DOHH2 (cell line): ENCODE data around the gene CASP10.
"Not testable (repeated sequence)": the region's sequence is repeated elsewhere in the genome, so short reads cannot be mapped to it uniquely, and the experiment has no call there.

ENCODE experiments used
- H3F3A ChIP-seq: fragments of 200-600 bp; sonication (generic), shearing (Covaris generic); 2 replicates; pipeline ENCODE4 v1.6.0; 2016; ENCODE audit warnings: antibody characterized with exemption, mild to moderate bottlenecking; ENCODE audit not compliant: control insufficient read depth, insufficient read depth
- H3K27ac ChIP-seq: fragments of 200-600 bp; sonication (generic); 2 replicates; pipeline ENCODE4 v1.5.1; 2014; ENCODE audit warnings: low read depth, mild to moderate bottlenecking, low read length, moderate library complexity
- H3K27me3 ChIP-seq: fragments of 200-600 bp; sonication (generic); 2 replicates; pipeline ENCODE4 v1.6.1; 2014; ENCODE audit warnings: mild to moderate bottlenecking, low read length, mixed read lengths; ENCODE audit not compliant: control insufficient read depth
- H3K36me3 ChIP-seq: fragments of 200-600 bp; sonication (generic); 2 replicates; pipeline ENCODE4 v1.6.1; 2014; ENCODE audit warnings: mild to moderate bottlenecking, low read length, moderate library complexity, mixed read lengths; ENCODE audit not compliant: control insufficient read depth
- H3K4me1 ChIP-seq: fragments of 200-600 bp; sonication (generic); 2 replicates; pipeline ENCODE4 v1.6.1; 2014; ENCODE audit warnings: mild to moderate bottlenecking, low read length, mixed read lengths; ENCODE audit not compliant: control insufficient read depth
- H3K4me2 ChIP-seq: fragments of 200-600 bp; sonication (generic); 2 replicates; pipeline ENCODE4 v1.6.0; 2014; ENCODE audit warnings: mild to moderate bottlenecking, low read length, moderate library complexity
- H3K4me3 ChIP-seq: fragments of 200-600 bp; sonication (generic); 2 replicates; pipeline ENCODE4 v1.5.1; 2014; ENCODE audit warnings: mild to moderate bottlenecking, low read length, mixed read lengths
- H3K79me2 ChIP-seq: fragments of 200-600 bp; sonication (generic); 2 replicates; pipeline ENCODE4 v1.6.1; 2014; ENCODE audit warnings: mild to moderate bottlenecking, low read length, mixed read lengths; ENCODE audit not compliant: control insufficient read depth
- H3K9me2 ChIP-seq: fragments of 200-600 bp; sonication (generic); replicated peaks from 2 replicates; pipeline ENCODE4 v1.6.1; 2014; ENCODE audit warnings: mild to moderate bottlenecking, low read length, mixed read lengths; ENCODE audit not compliant: control insufficient read depth
- H3K9me3 ChIP-seq: fragments of 200-600 bp; sonication (generic); 2 replicates; pipeline ENCODE4 v1.6.1; 2014; ENCODE audit warnings: antibody characterized with exemption, low read length, mixed read lengths; ENCODE audit not compliant: control insufficient read depth, insufficient read depth
- H4K20me1 ChIP-seq: fragments of 200-600 bp; sonication (generic); 2 replicates; pipeline ENCODE4 v1.6.0; 2014; ENCODE audit warnings: low read depth, mild to moderate bottlenecking, antibody characterized with exemption, low read length, moderate library complexity; ENCODE audit not compliant: control insufficient read depth, insufficient read depth
- EZH2phosphoT487 ChIP-seq: fragments of 200-600 bp; sonication (generic); IDR thresholded peaks from 2 replicates; pipeline ENCODE4 v1.6.1; 2017; ENCODE audit warnings: borderline replicate concordance, mild to moderate bottlenecking, antibody characterized with exemption, low read length, moderate library complexity, mixed read lengths
- TF ChIP-seq, protein P1 (sequence below): fragments of 200-600 bp; sonication (generic); IDR thresholded peaks from one replicate; pipeline ENCODE4 v1.5.1; 2014; ENCODE audit warnings: antibody characterized with exemption, mild to moderate bottlenecking, low read depth, low read length; ENCODE audit not compliant: poor library complexity, severe bottlenecking

Gene CASP10

DNA sequence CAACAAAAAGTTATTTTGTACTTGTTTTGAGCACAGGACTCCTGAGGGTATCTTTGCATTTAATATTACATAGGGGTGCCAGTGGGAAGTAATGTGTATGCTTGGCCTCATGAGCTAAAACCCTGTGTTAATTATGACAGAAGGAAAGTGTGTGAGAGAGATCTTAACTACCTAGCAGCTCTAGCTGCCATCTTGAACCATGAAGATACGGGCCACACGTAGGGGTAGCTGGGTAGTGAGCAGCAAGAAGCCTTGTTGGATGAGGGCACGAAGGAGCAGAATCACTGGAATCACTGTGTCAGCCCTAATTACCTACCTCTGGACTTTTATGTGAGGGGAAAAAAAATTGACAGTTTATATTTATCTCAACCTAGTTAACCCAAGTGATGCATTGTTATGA, 15.4 kb upstream of the CASP10 start:
- H3K9me2 ChIP-seq, result no peaks in the 10 kb centered on the region
- H4K20me1 ChIP-seq, result no peaks in the 10 kb centered on the region
- H3K36me3 ChIP-seq, result peaks cover 8% of the 10 kb centered on the region
- H3K27me3 ChIP-seq, result peaks cover 14% of the 10 kb centered on the region; the same call in 1 of the 2 replicates
- no peak overlapping the region for H3K27ac ChIP-seq
- H3F3A ChIP-seq, result no peaks in the 10 kb centered on the region
- no peak for TF ChIP-seq EZH2phosphoT487
- TF ChIP-seq, protein P1, sequence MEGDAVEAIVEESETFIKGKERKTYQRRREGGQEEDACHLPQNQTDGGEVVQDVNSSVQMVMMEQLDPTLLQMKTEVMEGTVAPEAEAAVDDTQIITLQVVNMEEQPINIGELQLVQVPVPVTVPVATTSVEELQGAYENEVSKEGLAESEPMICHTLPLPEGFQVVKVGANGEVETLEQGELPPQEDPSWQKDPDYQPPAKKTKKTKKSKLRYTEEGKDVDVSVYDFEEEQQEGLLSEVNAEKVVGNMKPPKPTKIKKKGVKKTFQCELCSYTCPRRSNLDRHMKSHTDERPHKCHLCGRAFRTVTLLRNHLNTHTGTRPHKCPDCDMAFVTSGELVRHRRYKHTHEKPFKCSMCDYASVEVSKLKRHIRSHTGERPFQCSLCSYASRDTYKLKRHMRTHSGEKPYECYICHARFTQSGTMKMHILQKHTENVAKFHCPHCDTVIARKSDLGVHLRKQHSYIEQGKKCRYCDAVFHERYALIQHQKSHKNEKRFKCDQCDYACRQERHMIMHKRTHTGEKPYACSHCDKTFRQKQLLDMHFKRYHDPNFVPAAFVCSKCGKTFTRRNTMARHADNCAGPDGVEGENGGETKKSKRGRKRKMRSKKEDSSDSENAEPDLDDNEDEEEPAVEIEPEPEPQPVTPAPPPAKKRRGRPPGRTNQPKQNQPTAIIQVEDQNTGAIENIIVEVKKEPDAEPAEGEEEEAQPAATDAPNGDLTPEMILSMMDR, result no peak
- H3K4me3 ChIP-seq, result no peak overlapping the region
- H3K9me3 ChIP-seq, result no peaks in the 10 kb centered on the region
- no peak overlapping the region for H3K4me2 ChIP-seq
- peaks cover 11% of the 10 kb centered on the region for H3K4me1 ChIP-seq
- no peaks in the 10 kb centered on the region for H3K79me2 ChIP-seq

DNA sequence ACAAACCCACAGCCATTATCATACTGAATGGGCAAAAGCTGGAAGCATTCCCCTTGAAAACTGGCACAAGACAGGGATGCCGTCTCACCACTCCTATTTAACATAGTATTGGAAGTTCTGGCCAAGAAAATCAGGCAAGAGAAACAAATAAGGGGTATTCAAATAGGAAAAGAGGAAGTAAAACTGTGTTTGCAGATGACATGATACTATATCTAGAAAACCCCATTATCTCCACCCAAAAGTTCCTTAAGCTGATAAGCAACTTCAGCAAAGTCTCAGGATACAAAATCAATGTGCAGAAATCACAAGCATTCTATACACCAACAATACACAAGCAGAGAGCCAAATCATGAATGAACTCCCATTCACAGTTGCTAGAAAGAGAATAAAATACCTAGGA, 14.4 kb upstream of the CASP10 start:
- H3K4me3 ChIP-seq, H4K20me1 ChIP-seq, H3K27ac ChIP-seq, H3K79me2 ChIP-seq, H3K36me3 ChIP-seq, H3K9me3 ChIP-seq, H3K9me2 ChIP-seq, H3F3A ChIP-seq: not testable (repeated sequence)
- Histone ChIP-seq H3K4me2 (0 out of 2 replicates have a peak overlapping the region, but pooled peaks have one; percentile 6), H3K27me3 (peaks cover 14% of the 10 kb centered on the region; the same call in 1 of the 2 replicates), H3K4me1 (peaks cover 11% of the 10 kb centered on the region)

DNA sequence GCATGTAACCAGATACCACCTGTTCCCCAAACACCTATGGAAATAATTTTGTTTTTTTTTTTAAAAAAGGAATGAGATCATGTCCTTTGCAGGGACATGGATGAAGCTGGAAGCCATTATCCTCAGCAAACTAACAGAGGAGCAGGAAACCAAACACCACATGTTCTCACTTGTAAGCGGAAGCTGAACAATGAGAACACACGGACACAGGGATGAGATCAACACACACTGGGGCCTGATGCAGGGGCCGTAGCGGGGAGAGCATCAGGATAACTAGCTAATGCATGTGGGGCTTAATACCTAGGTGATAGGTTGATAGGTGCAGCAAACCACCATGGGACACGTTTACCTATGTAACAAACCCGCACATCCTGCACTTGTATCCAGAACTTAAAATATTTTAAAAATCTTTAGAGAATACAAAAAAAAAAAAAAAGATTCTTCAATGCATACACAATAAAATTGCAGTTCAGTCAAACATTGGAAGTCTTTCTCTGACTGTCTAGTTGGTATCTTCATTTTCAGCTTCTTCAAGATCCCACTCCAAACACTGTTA, 11.6 kb upstream of the CASP10 start:
- no peaks in the 10 kb centered on the region for H3F3A ChIP-seq
- no peaks in the 10 kb centered on the region for H4K20me1 ChIP-seq
- H3K4me2 ChIP-seq, result no peak overlapping the region
- peaks cover 14% of the 10 kb centered on the region; the same call in 1 of the 2 replicates for H3K27me3 ChIP-seq
- H3K4me1 ChIP-seq, result peaks cover 11% of the 10 kb centered on the region
- no peaks in the 10 kb centered on the region for H3K9me2 ChIP-seq
- TF ChIP-seq, protein P1, result no peak
- no peak for TF ChIP-seq EZH2phosphoT487
- H3K4me3 ChIP-seq, result no peak overlapping the region
- no peak overlapping the region for H3K27ac ChIP-seq
- no peaks in the 10 kb centered on the region for H3K9me3 ChIP-seq
- no peaks in the 10 kb centered on the region for H3K79me2 ChIP-seq
- no peaks in the 10 kb centered on the region for H3K36me3 ChIP-seq

DNA sequence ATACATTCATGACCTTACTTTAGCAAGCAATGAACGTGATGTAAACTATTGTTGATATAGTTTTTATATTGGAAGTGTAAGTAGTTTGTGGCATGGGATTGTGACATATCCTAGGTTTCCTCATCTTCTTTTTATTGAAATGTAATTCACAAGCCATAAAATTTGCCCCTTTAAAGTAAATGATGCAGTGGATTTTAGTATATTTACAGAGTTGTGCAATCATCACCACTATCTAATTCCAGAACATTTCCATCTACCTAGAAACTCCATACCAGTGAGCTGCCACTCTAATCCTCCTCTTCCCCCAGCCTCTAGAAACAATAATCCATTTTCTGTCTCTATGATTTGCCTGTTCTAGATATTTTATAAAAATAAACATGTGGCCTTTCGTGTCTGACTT, 10.7 kb upstream of the CASP10 start:
- Histone ChIP-seq H3K4me2 (no peak overlapping the region), H3K4me1 (peaks cover 11% of the 10 kb centered on the region), H3K27ac (no peak overlapping the region), H3K36me3 (no peaks in the 10 kb centered on the region), H3K79me2 (no peaks in the 10 kb centered on the region), H3K27me3 (peaks cover 16% of the 10 kb centered on the region; the same call in 1 of the 2 replicates), H3K9me3 (no peaks in the 10 kb centered on the region), H3K4me3 (no peak overlapping the region), H3K9me2 (no peaks in the 10 kb centered on the region), H3F3A (no peaks in the 10 kb centered on the region), H4K20me1 (no peaks in the 10 kb centered on the region)
- TF ChIP-seq, protein P1, result no peak
- TF ChIP-seq EZH2phosphoT487, result no peak
